A549 (cell line): ENCODE measurements around the gene MSANTD7. TPM values are rescaled to one million over a fixed set of nuclear protein-coding genes. Genes with fewer than 3 reads are reported as not detected.

Source experiments
- ATAC-seq, 2 experiments: fragments of 200-7000 bp in 1 of 2; fragments of >200 bp in 1 of 2; cut with Nextera tagmentation in 1 of 2; cut with Tn5 transposase in 1 of 2; 3 replicates each; pipeline versions ENCODE4 v1.8.0 to v1.9.1; 2018 to 2020; ENCODE audit warnings: mild to moderate bottlenecking in 1 of 2, moderate library complexity in 1 of 2
- CTCF ChIA-PET: fragments of 300-600 bp; sonication (Branson Sonifier 250); formaldehyde crosslinking; extraction: SDS; loops from one replicate; lab custom pipeline; 2021; ENCODE audit warnings: antibody characterized with exemption, inconsistent platforms; lab: Yijun Ruan, JAX
- POLR2A ChIA-PET: fragments of 350-600 bp; formaldehyde crosslinking; extraction: SDS; loops from one replicate; lab custom pipeline; 2021; ENCODE audit warnings: antibody characterized with exemption, inconsistent platforms; lab: Yijun Ruan, JAX
- DNase-seq, 2 experiments: peaks; one replicate each; pipeline versions ENCODE4 v3.0.0 to v3.0.0-alpha.2; 2011 to 2016; ENCODE audit warnings: low read depth in 1 of 2, low spot score in 1 of 2
- FAIRE-seq: peaks from 2 replicates; lab custom pipeline; 2011; peaks lifted over from hg19 to GRCh38; lab: Jason Lieb, UNC
- H3K27ac ChIP-seq, 2 experiments: fragments of >200 bp; sonication (Bioruptor Twin); formaldehyde crosslinking; 3 replicates each; pipeline ENCODE4 v1.5.1; 2016 to 2017
- H3K4me1 ChIP-seq: fragments of >200 bp; sonication (Bioruptor Twin); formaldehyde crosslinking; 3 replicates; pipeline ENCODE4 v1.6.1; 2016
- H3K4me2 ChIP-seq: fragments of >200 bp; sonication (Bioruptor Twin); formaldehyde crosslinking; 3 replicates; pipeline ENCODE4 v1.6.1; 2016
- H3K4me3 ChIP-seq: fragments of >200 bp; sonication (Bioruptor Twin); formaldehyde crosslinking; 3 replicates; pipeline ENCODE4 v1.5.1; 2016
- H3K9me3 ChIP-seq: fragments of >200 bp; sonication (Bioruptor Twin); formaldehyde crosslinking; 3 replicates; pipeline ENCODE4 v1.6.1; 2016
- ATOH8 ChIP-seq: fragments of 250-450 bp; sonication (Bioruptor Pico); IDR thresholded peaks from 2 replicates; pipeline ENCODE4 v1.5.0; 2020; ENCODE audit warnings: low read depth, mild to moderate bottlenecking, moderate library complexity
- BHLHE40 ChIP-seq: IDR thresholded peaks from 2 replicates; pipeline ENCODE4 v1.6.1; 2012; ENCODE audit warnings: low read depth, low read length, inconsistent platforms
- CBX2 ChIP-seq: fragments of 200-600 bp; sonication (generic); IDR thresholded peaks from 2 replicates; pipeline ENCODE4 v1.6.1; 2016; ENCODE audit warnings: low read depth, mild to moderate bottlenecking, borderline replicate concordance
- CEBPB ChIP-seq, 2 experiments: fragments of >200 bp in 1 of 2; sonication (Bioruptor Twin) in 1 of 2; formaldehyde crosslinking in 1 of 2; IDR thresholded peaks; 2 replicates each; pipeline ENCODE4 v1.6.1; 2012 to 2016
- CHD4 ChIP-seq: fragments of 200-600 bp; sonication (generic); IDR thresholded peaks from 2 replicates; pipeline ENCODE4 v1.6.1; 2016; ENCODE audit warnings: antibody characterized with exemption, mild to moderate bottlenecking, borderline replicate concordance
- FOSL2 ChIP-seq, 2 experiments: fragments of 450-650 bp in 1 of 2; fragments of >200 bp in 1 of 2; sonication (Bioruptor Twin) in 1 of 2; formaldehyde crosslinking; IDR thresholded peaks; 2 replicates each; pipeline versions ENCODE4 v1.5.0 to v1.6.1; 2016 to 2020; ENCODE audit warnings: mild to moderate bottlenecking in 1 of 2, moderate library complexity in 1 of 2
- HDAC2 ChIP-seq: fragments of 200-600 bp; sonication (generic); IDR thresholded peaks from 2 replicates; pipeline ENCODE4 v1.6.1; 2016
- HOXB5 ChIP-seq: fragments of 250-450 bp; sonication (Bioruptor Pico); IDR thresholded peaks from 2 replicates; pipeline ENCODE4 v1.5.0; 2020; ENCODE audit warnings: mild to moderate bottlenecking, moderate library complexity
- JUN ChIP-seq, 2 experiments: fragments of >200 bp; sonication (Bioruptor Twin); formaldehyde crosslinking; IDR thresholded peaks; 2 replicates in 1 of 2; 3 replicates in 1 of 2; pipeline ENCODE4 v1.6.1; 2016 to 2017
- JUNB ChIP-seq: fragments of >200 bp; sonication (Bioruptor Twin); formaldehyde crosslinking; IDR thresholded peaks from 2 replicates; pipeline ENCODE4 v1.6.1; 2016
- KDM1A ChIP-seq: fragments of 200-600 bp; sonication (generic); IDR thresholded peaks from 2 replicates; pipeline ENCODE4 v1.6.1; 2016; ENCODE audit warnings: low read depth, mild to moderate bottlenecking
- KDM5A ChIP-seq: fragments of 200-600 bp; sonication (generic); IDR thresholded peaks from 2 replicates; pipeline ENCODE4 v1.6.1; 2016; ENCODE audit warnings: antibody characterized with exemption, mild to moderate bottlenecking
- MAFK ChIP-seq: fragments of 450-650 bp; IDR thresholded peaks from 2 replicates; pipeline ENCODE4 v1.6.1; 2014; ENCODE audit not compliant: partially characterized antibody
- NPAS2 ChIP-seq: fragments of 250-450 bp; sonication (Bioruptor Pico); IDR thresholded peaks from 2 replicates; pipeline ENCODE4 v1.8.0; 2022; ENCODE audit warnings: mild to moderate bottlenecking, moderate library complexity, borderline replicate concordance
- PBX3 ChIP-seq: IDR thresholded peaks from 2 replicates; pipeline ENCODE4 v1.6.1; 2012
- RCOR1 ChIP-seq: fragments of 150-350 bp; IDR thresholded peaks from 2 replicates; pipeline ENCODE4 v1.6.1; 2014; ENCODE audit warnings: antibody characterized with exemption, low read length, low read depth
- RFX5 ChIP-seq: fragments of 450-650 bp; IDR thresholded peaks from 2 replicates; pipeline ENCODE4 v1.7.1; 2014; ENCODE audit warnings: antibody characterized with exemption, mild to moderate bottlenecking, moderate library complexity
- TP53 ChIP-seq: fragments of 250-450 bp; sonication (Bioruptor Pico); IDR thresholded peaks from 2 replicates; pipeline ENCODE4 v1.5.0; 2021; ENCODE audit warnings: mild to moderate bottlenecking, moderate library complexity
- WGBS: methylation state at CpG from one replicate; pipeline ENCODE4 v1.1.6; 2017; ENCODE audit errors: missing lambda C conversion rate; 5-methylcytosine and 5-hydroxymethylcytosine counted together
- polyA plus RNA-seq, 4 experiments: library from polyadenylated mRNA; depleted of rRNA in 3 of 4; stranded (reverse); fragments of >200 nt; fragmentation: RNase III in 1 of 4; extraction: RNeasy Plus Mini Kit Qiagen cat#74134 plus additional on column Dnase treatment in 1 of 4; gene quantifications; 2 replicates in 3 of 4; 3 replicates in 1 of 4; pipeline ENCODE4 v1.2.3, GENCODE V29; 2011 to 2017
- TF ChIP-seq, protein P1 (sequence below): fragments of 150-350 bp; IDR thresholded peaks from 2 replicates; pipeline ENCODE4 v1.6.1; 2014; ENCODE audit warnings: low read depth, mild to moderate bottlenecking, low read length
- TF ChIP-seq, protein P2 (sequence below): IDR thresholded peaks from 2 replicates; pipeline ENCODE4 v1.6.1; 2012; ENCODE audit warnings: low read depth, borderline replicate concordance
- TF ChIP-seq, protein P3 (sequence below): fragments of 250-450 bp; sonication (Bioruptor Pico); IDR thresholded peaks from 2 replicates; pipeline ENCODE4 v1.5.0; 2021; ENCODE audit warnings: mild to moderate bottlenecking, moderate library complexity, borderline replicate concordance

Gene MSANTD7
- polyA plus RNA-seq, 2 of the 4 experiments (the other 2 are of a cell fraction): 10.9 TPM

GRCh38 chr10:14826076-14826829, 11.9 kb upstream of the MSANTD7 start:
- no peak for DNase-seq
- peak overlapping the region in 1 of 2 experiments; percentile 33; a peak in 1 of 6 replicates for H3K27ac ChIP-seq
- H3K4me3 ChIP-seq: no peak overlapping the region
- H3K9me3 ChIP-seq: no peaks in the 10 kb centered on the region
- ChIA-PET CTCF (interaction anchor here (1.1 to 1.6 kb wide), 2 partner anchors 289 to 328 kb away, joined by 3 to 4 read pairs; no protein-coding TSS in a partner anchor), POLR2A (no interaction called here)
- H3K4me2 ChIP-seq: no peak overlapping the region
- ATAC-seq: no peak
- TF ChIP-seq KDM5A (no peak), JUNB (no peak), RCOR1 (no peak), CEBPB (IDR thresholded peaks at IDR 0.05) (no peak), HDAC2 (no peak), HOXB5 (CRISPR knock-in tag) (no peak), PBX3 (no peak), CHD4 (no peak), KDM1A (no peak), MAFK (no peak), CBX2 (no peak), NPAS2 (CRISPR knock-in tag) (no peak)
- TF ChIP-seq, protein P1, sequence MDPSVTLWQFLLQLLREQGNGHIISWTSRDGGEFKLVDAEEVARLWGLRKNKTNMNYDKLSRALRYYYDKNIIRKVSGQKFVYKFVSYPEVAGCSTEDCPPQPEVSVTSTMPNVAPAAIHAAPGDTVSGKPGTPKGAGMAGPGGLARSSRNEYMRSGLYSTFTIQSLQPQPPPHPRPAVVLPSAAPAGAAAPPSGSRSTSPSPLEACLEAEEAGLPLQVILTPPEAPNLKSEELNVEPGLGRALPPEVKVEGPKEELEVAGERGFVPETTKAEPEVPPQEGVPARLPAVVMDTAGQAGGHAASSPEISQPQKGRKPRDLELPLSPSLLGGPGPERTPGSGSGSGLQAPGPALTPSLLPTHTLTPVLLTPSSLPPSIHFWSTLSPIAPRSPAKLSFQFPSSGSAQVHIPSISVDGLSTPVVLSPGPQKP: no peak
- TF ChIP-seq, protein P2, sequence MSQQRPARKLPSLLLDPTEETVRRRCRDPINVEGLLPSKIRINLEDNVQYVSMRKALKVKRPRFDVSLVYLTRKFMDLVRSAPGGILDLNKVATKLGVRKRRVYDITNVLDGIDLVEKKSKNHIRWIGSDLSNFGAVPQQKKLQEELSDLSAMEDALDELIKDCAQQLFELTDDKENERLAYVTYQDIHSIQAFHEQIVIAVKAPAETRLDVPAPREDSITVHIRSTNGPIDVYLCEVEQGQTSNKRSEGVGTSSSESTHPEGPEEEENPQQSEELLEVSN: no peak
- H3K4me1 ChIP-seq: peaks cover 23% of the 10 kb centered on the region
- WGBS: 42% methylated on average over 1 of the region's 1 CpG
- no peak for FAIRE-seq

DNA sequence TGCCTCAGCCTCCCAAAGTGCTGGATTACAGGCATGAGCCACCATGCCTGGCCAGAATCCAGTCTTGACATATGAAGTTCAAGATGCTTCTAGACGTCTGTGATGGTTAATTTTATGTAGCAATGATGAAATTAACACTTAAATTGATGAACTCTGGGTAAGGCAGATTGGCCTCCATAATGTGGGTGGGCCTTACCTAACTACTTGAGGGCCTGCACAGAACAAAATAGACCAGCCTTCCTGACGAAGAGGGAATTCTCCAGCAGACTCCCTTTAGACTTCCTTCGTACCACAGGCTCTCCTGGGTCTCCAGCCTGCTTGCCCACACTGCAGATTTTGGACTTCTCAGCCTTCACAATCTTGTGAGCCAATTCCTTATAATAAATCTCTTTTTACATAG, 5.0 kb upstream of the MSANTD7 start:
- no peaks in the 10 kb centered on the region for H3K9me3 ChIP-seq
- no peak for DNase-seq
- CTCF ChIA-PET: interaction anchor here (0.7 to 6.3 kb wide), 4 partner anchors 9 to 334 kb away, joined by 3 to 47 read pairs (median 5); no protein-coding TSS in a partner anchor
- 57% methylated on average over 3 of the region's 3 CpGs for WGBS
- no peak overlapping the region for H3K4me2 ChIP-seq
- no peak for FAIRE-seq
- peaks cover 3% of the 10 kb centered on the region; the same call in 1 of the 3 replicates for H3K4me1 ChIP-seq
- H3K4me3 ChIP-seq: no peak overlapping the region
- no peak overlapping the region for H3K27ac ChIP-seq
- ATAC-seq: no peak
- POLR2A ChIA-PET: no interaction called here
- TF ChIP-seq JUN (IDR thresholded peaks at IDR 0.05) (no peak), TP53 (CRISPR knock-in tag) (no peak)

- DNase-seq: no peak
- H3K4me3 ChIP-seq: no peak overlapping the region
- ChIA-PET POLR2A (interaction anchor here (3.4 kb wide), 1 partner anchor 42 kb away, joined by 21 read pairs; the partner anchor contains the start of gene SUV39H2), CTCF (interaction anchor here (3.2 to 6.3 kb wide), 2 partner anchors 13 to 337 kb away, joined by 19 to 47 read pairs; no protein-coding TSS in a partner anchor)
- WGBS: 96% methylated on average over 2 of the region's 2 CpGs
- TF ChIP-seq FOSL2 (IDR thresholded peaks at IDR 0.05) (no peak), FOSL2 (CRISPR knock-in tag; IDR thresholded peaks at IDR 0.05) (peak; percentile 68), RFX5 (no peak), ATOH8 (no peak), BHLHE40 (no peak)
- TF ChIP-seq, protein P3, sequence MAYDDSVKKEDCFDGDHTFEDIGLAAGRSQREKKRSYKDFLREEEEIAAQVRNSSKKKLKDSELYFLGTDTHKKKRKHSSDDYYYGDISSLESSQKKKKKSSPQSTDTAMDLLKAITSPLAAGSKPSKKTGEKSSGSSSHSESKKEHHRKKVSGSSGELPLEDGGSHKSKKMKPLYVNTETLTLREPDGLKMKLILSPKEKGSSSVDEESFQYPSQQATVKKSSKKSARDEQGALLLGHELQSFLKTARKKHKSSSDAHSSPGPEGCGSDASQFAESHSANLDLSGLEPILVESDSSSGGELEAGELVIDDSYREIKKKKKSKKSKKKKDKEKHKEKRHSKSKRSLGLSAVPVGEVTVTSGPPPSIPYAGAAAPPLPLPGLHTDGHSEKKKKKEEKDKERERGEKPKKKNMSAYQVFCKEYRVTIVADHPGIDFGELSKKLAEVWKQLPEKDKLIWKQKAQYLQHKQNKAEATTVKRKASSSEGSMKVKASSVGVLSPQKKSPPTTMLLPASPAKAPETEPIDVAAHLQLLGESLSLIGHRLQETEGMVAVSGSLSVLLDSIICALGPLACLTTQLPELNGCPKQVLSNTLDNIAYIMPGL (CRISPR knock-in tag): no peak
- H3K9me3 ChIP-seq: no peaks in the 10 kb centered on the region
- H3K4me2 ChIP-seq: no peak overlapping the region
- no peak overlapping the region; a peak in 1 of 6 replicates for H3K27ac ChIP-seq
- FAIRE-seq: no peak
- peaks cover 8% of the 10 kb centered on the region; the same call in 1 of the 3 replicates for H3K4me1 ChIP-seq
- ATAC-seq: no peak
Measured at GRCh38 chr10:14836208-14836607, 1.9 kb upstream of the MSANTD7 start.
